K562 (cell line): ENCODE measurements around the gene ATP2B1. TPM values are rescaled to one million over a fixed set of nuclear protein-coding genes. Genes with fewer than 3 reads are reported as not detected.

Experiments
- HNRNPLL ChIP-seq: fragments of 200-400 bp; formaldehyde crosslinking; IDR thresholded peaks from 2 replicates; pipeline ENCODE4 v1.6.1; 2017; ENCODE audit warnings: low read length, low read depth, mild to moderate bottlenecking; ENCODE audit not compliant: poor library complexity, severe bottlenecking
- NFATC3 ChIP-seq: fragments of 450-650 bp; IDR thresholded peaks from 2 replicates; pipeline ENCODE4 v1.6.1; 2017; ENCODE audit warnings: mild to moderate bottlenecking
- PTRF ChIP-seq: fragments of 450-650 bp; IDR thresholded peaks from 2 replicates; pipeline ENCODE4 v1.6.1; 2016; ENCODE audit warnings: mild to moderate bottlenecking, missing genetic modification characterization, missing compliant biosample characterization
- ZBTB34 ChIP-seq: fragments of 250-450 bp; sonication (Bioruptor Pico); IDR thresholded peaks from 2 replicates; pipeline ENCODE4 v1.8.0; 2021; ENCODE audit warnings: mild to moderate bottlenecking, moderate library complexity
- ZC3H11A ChIP-seq: IDR thresholded peaks from 2 replicates; pipeline ENCODE4 v1.6.1; 2012; ENCODE audit warnings: low read depth, low read length, improper control_type of control experiment
- ZNF431 ChIP-seq: sonication (generic); formaldehyde crosslinking; IDR thresholded peaks from 2 replicates; pipeline ENCODE4 v1.8.0; 2022; ENCODE audit warnings: mild to moderate bottlenecking, missing genetic modification reagents
- ZNF444 ChIP-seq: fragments of 250-450 bp; sonication (Bioruptor Pico); IDR thresholded peaks from 2 replicates; pipeline ENCODE4 v1.4.0; 2020; ENCODE audit warnings: mild to moderate bottlenecking, moderate library complexity
- polyA plus RNA-seq, 8 experiments: library from polyadenylated mRNA; depleted of rRNA in 4 of 8; stranded (reverse) in 5 of 8; unstranded in 3 of 8; fragments of >200 nt; fragmentation: Nextera tagmentation in 2 of 8; fragmentation: Illumina TruSeq in 1 of 8; extraction: Ambion mirVana in 2 of 8; extraction: Trizol in 1 of 8; gene quantifications; 2 replicates each; pipeline versions ENCODE4 v1.2.1 to v1.2.3, GENCODE V29; 2011 to 2014; ENCODE audit warnings: inconsistent platforms in 1 of 8, missing spikeins in 1 of 8
- total RNA-seq, 7 experiments: library from RNA; depleted of rRNA in 6 of 7; stranded (reverse); fragments of >200 nt in 6 of 7; fragmentation: Illumina TruSeq in 2 of 7; extraction: Trizol in 2 of 7; gene quantifications; 2 replicates each; pipeline versions ENCODE4 v1.2.1 to v1.2.3, GENCODE V29; 2011 to 2021; ENCODE audit warnings: low replicate concordance in 1 of 7

Gene ATP2B1
- total and polyA plus RNA-seq, 9 of the 15 experiments (the other 6 are each of a cell fraction or from before 2014, with no cell fraction given), result 8.6 to 39.0 (median 27.8) TPM

GRCh38 chr12:89709157-89709994 lies 738 bp upstream of the ATP2B1 start (continued):
- TF ChIP-seq ZNF444 (no peak), PTRF (no peak), ZC3H11A (no peak), NFATC3 (peak; percentile 97), HNRNPLL (peak; percentile 97), ZNF431 (CRISPR knock-in tag) (0 out of 2 replicates have a peak, but pooled peaks have one; percentile 6), ZBTB34 (CRISPR knock-in tag) (no peak)
